Esophagus squamous epithelium (tissue), 4 donors: ENCODE data around the gene FBXO10.

Experiments used
- CTCF ChIP-seq, 6 experiments: fragments of 450-650 bp in 4 of 6; fragments of 200-600 bp in 2 of 6; sonication (generic) in 2 of 6; IDR thresholded peaks; one replicate each; pipeline ENCODE4 v1.5.1; 2016 to 2019; ENCODE audit warnings: antibody characterized with exemption in 6 of 6, mild to moderate bottlenecking in 4 of 6, moderate library complexity in 4 of 6
- POLR2A ChIP-seq, 4 donors: fragments of 450-650 bp; IDR thresholded peaks; one replicate each; pipeline ENCODE4 v1.6.1; 2017; ENCODE audit warnings: antibody characterized with exemption in 4 of 4, mild to moderate bottlenecking in 4 of 4, moderate library complexity in 3 of 4

- TF ChIP-seq CTCF (IDR thresholded peaks at IDR 0.05) (no peak), POLR2A (IDR thresholded peaks at IDR 0.05) (no peak)
These were observed 21.9 kb downstream of the FBXO10 start for GRCh38 chr9:37554318-37554717.
